Suprapubic skin (tissue), 4 donors: Measurements from ENCODE around the gene PEX11A. TPM values are rescaled to one million over a fixed set of nuclear protein-coding genes. Genes with fewer than 3 reads are reported as not detected.

Source experiments
- DNase-seq, 2 donors: peaks; one replicate each; pipeline ENCODE4 v3.0.0-alpha.2; 2019; ENCODE audit warnings: low spot score in 2 of 2
- H3K27ac ChIP-seq: fragments of 200-600 bp; sonication (generic); one replicate; pipeline ENCODE4 v1.5.1; 2019
- H3K27me3 ChIP-seq: fragments of 200-600 bp; sonication (generic); one replicate; pipeline ENCODE4 v1.5.1; 2019
- H3K36me3 ChIP-seq: fragments of 200-600 bp; sonication (generic); one replicate; pipeline ENCODE4 v1.5.1; 2019
- H3K4me1 ChIP-seq: fragments of 200-600 bp; sonication (generic); one replicate; pipeline ENCODE4 v1.5.1; 2019
- H3K4me3 ChIP-seq: fragments of 200-600 bp; sonication (generic); one replicate; pipeline ENCODE4 v1.5.1; 2019; ENCODE audit warnings: mild to moderate bottlenecking
- H3K9me3 ChIP-seq: fragments of 200-600 bp; sonication (generic); one replicate; pipeline ENCODE4 v1.5.1; 2019
- CTCF ChIP-seq, 2 donors: fragments of 200-600 bp in 1 of 2; fragments of 450-650 bp in 1 of 2; sonication (generic) in 1 of 2; IDR thresholded peaks; one replicate each; pipeline ENCODE4 v1.5.1; 2016 to 2019; ENCODE audit warnings: antibody characterized with exemption in 2 of 2, mild to moderate bottlenecking in 1 of 2, moderate library complexity in 1 of 2
- EP300 ChIP-seq: sonication (generic); formaldehyde crosslinking; IDR thresholded peaks from one replicate; pipeline ENCODE4 v1.6.1; 2017; ENCODE audit warnings: antibody characterized with exemption
- POLR2A ChIP-seq, 2 donors: fragments of 450-650 bp; IDR thresholded peaks; one replicate each; pipeline ENCODE4 v1.6.1; 2017; ENCODE audit warnings: antibody characterized with exemption in 2 of 2, mild to moderate bottlenecking in 2 of 2, moderate library complexity in 2 of 2
- POLR2AphosphoS5 ChIP-seq, 3 donors: sonication (generic); formaldehyde crosslinking; IDR thresholded peaks; one replicate each; pipeline ENCODE4 v1.6.1; 2017; ENCODE audit warnings: antibody characterized with exemption in 3 of 3
- WGBS: methylation state at CpG from one replicate; pipeline ENCODE4 v1.1.5; 2018; 5-methylcytosine and 5-hydroxymethylcytosine counted together
- total RNA-seq, 4 donors: library from RNA; depleted of rRNA; stranded (reverse); fragments of >200 nt; gene quantifications; one replicate each; pipeline ENCODE4 v1.1.0, GENCODE V29; 2016

The PEX11A gene
- total RNA-seq, 4 donors from 2014 or later: 7.9 to 16.9 (median 10.6) TPM

GRCh38 chr15:89656116-89656815 lies 34.3 kb downstream of the PEX11A start:
- Histone ChIP-seq H3K27ac (no peak overlapping the region), H3K4me3 (no peak overlapping the region), H3K4me1 (peaks cover 13% of the 10 kb centered on the region), H3K27me3 (peaks cover 13% of the 10 kb centered on the region), H3K9me3 (no peaks in the 10 kb centered on the region), H3K36me3 (no peaks in the 10 kb centered on the region)
- TF ChIP-seq POLR2AphosphoS5 (IDR thresholded peaks at IDR 0.05) (no peak), POLR2A (IDR thresholded peaks at IDR 0.05) (no peak), CTCF (IDR thresholded peaks at IDR 0.05) (no peak), EP300 (no peak)
- no peak for DNase-seq
- WGBS: 79% methylated on average over 7 of the region's 7 CpGs

- Histone ChIP-seq H3K9me3 (no peaks in the 10 kb centered on the region), H3K27ac (peak within 1 kb of the TSS; percentile 46)
- WGBS: 8% methylated on average over 26 of the region's 87 CpGs
Measured at GRCh38 chr15:89654847-89655805, 35.4 kb downstream of the PEX11A start, which contains the start of gene KIF7. KIF7 (minus strand) TSS chr15:89655467; CDS start chr15:89652930, 2,537 bp downstream.

GRCh38 chr15:89654301-89654761 lies 36.2 kb downstream of the PEX11A start:
- H3K4me1 ChIP-seq: peaks cover 13% of the 10 kb centered on the region
- H3K36me3 ChIP-seq: no peaks in the 10 kb centered on the region
- H3K4me3 ChIP-seq: peak overlapping the region; percentile 71
- no peaks in the 10 kb centered on the region for H3K9me3 ChIP-seq
- TF ChIP-seq CTCF (IDR thresholded peaks at IDR 0.05) (no peak), POLR2AphosphoS5 (IDR thresholded peaks at IDR 0.05) (no peak), POLR2A (IDR thresholded peaks at IDR 0.05) (no peak), EP300 (no peak)
- peaks cover 13% of the 10 kb centered on the region for H3K27me3 ChIP-seq
- no peak overlapping the region for H3K27ac ChIP-seq
- peak in 1 of 2 donors; percentile 53 for DNase-seq
- 44% methylated on average over 14 of the region's 14 CpGs for WGBS

More at GRCh38 chr15:89654847-89655805, 35.4 kb downstream of the PEX11A start, which contains the start of gene KIF7:
- DNase-seq: peak; percentile 63 to 78
- Histone ChIP-seq H3K27me3 (peaks cover 13% of the 10 kb centered on the region), H3K36me3 (no peaks in the 10 kb centered on the region), H3K4me3 (peak within 1 kb of the TSS; percentile 71), H3K4me1 (peaks cover 13% of the 10 kb centered on the region)
- TF ChIP-seq POLR2A (IDR thresholded peaks at IDR 0.05) (no peak), POLR2AphosphoS5 (IDR thresholded peaks at IDR 0.05) (no peak), EP300 (no peak), CTCF (IDR thresholded peaks at IDR 0.05) (no peak)

DNA sequence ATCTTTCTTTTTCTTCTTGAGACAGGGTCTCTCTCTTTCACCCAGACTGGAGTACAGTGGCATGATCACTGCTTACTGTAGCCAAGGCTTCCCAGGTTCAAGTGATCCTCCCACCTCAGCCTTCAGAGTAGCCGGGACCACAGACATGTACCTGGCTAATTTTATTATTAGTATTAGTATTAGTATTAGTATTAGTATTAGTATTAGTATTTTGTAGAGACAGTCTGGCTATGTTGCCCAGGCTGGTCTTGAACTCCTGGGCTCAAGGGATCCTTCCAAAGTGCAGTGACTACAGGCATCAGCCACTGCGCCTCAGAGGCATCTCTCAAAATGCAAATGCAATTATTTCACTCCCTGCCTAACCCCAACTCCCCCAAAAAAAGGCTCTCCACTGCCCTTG lies 37.0 kb downstream of the PEX11A start:
- no peaks in the 10 kb centered on the region for H3K36me3 ChIP-seq
- no peaks in the 10 kb centered on the region for H3K9me3 ChIP-seq
- no peak overlapping the region for H3K4me3 ChIP-seq
- TF ChIP-seq EP300 (no peak), POLR2AphosphoS5 (IDR thresholded peaks at IDR 0.05) (no peak), POLR2A (IDR thresholded peaks at IDR 0.05) (no peak), CTCF (IDR thresholded peaks at IDR 0.05) (no peak)
- H3K27me3 ChIP-seq: peaks cover 13% of the 10 kb centered on the region
- WGBS: 97% methylated on average over 2 of the region's 2 CpGs
- H3K27ac ChIP-seq: no peak overlapping the region
- peaks cover 13% of the 10 kb centered on the region for H3K4me1 ChIP-seq
- DNase-seq: peak in 1 of 2 donors; percentile 29
